ENCODE results near the gene QPCT.

The QPCT gene

GRCh38 chr2:37325625-37326071 is 18.8 kb upstream of the QPCT start:
- TF ChIP-seq CTCF (IDR thresholded peaks at IDR 0.05; ENCODE audit: unreplicated experiment in 3 of 3), result no peak
- Mint-ChIP-seq H3K4me3 (peak overlapping the region; percentile 84 to 92 (median 91)), H3K9me3 (no peaks in the 10 kb centered on the region), H3K4me1 (peaks cover 22% of the 10 kb centered on the region), H3K36me3 (ENCODE audit: low read depth) (no peaks in the 10 kb centered on the region), H3K27ac (peak overlapping the region; percentile 47 to 90 (median 59)), H3K27me3 (ENCODE audit: low read depth) (peaks cover 3% of the 10 kb centered on the region)

GRCh38 chr2:37326285-37326684 is 18.1 kb upstream of the QPCT start:
- no peak for TF ChIP-seq CTCF (IDR thresholded peaks at IDR 0.05; ENCODE audit: unreplicated experiment in 3 of 3)
- H3K36me3 Mint-ChIP-seq (ENCODE audit: low read depth), result no peaks in the 10 kb centered on the region
- peaks cover 21% of the 10 kb centered on the region for H3K4me1 Mint-ChIP-seq
- peak overlapping the region; percentile 47 to 76 (median 71) for H3K27ac Mint-ChIP-seq
- H3K27me3 Mint-ChIP-seq (ENCODE audit: low read depth), result peaks cover 6% of the 10 kb centered on the region
- H3K4me3 Mint-ChIP-seq, result peak overlapping the region; percentile 67 to 81 (median 75)
- H3K9me3 Mint-ChIP-seq, result no peaks in the 10 kb centered on the region

- no peaks in the 10 kb centered on the region for H3K36me3 Mint-ChIP-seq (ENCODE audit: low read depth)
- no peak for TF ChIP-seq CTCF (IDR thresholded peaks at IDR 0.05; ENCODE audit: unreplicated experiment in 3 of 3)
- H3K27ac Mint-ChIP-seq, result peak overlapping the region in 1 of 3 experiments; percentile 76
- H3K4me1 Mint-ChIP-seq, result peaks cover 15% of the 10 kb centered on the region
- H3K27me3 Mint-ChIP-seq (ENCODE audit: low read depth), result peaks cover 11% of the 10 kb centered on the region
- peak overlapping the region; percentile 67 to 81 (median 75) for H3K4me3 Mint-ChIP-seq
- H3K9me3 Mint-ChIP-seq, result no peaks in the 10 kb centered on the region
Observed at GRCh38 chr2:37326866-37327634, 17.4 kb upstream of the QPCT start.

GRCh38 chr2:37330681-37331080 is 13.7 kb upstream of the QPCT start:
- H3K4me3 Mint-ChIP-seq, result no peak overlapping the region
- peaks cover 11% of the 10 kb centered on the region for H3K4me1 Mint-ChIP-seq
- no peak overlapping the region for H3K27ac Mint-ChIP-seq
- H3K36me3 Mint-ChIP-seq (ENCODE audit: low read depth), result no peaks in the 10 kb centered on the region
- peaks cover 12% of the 10 kb centered on the region for H3K27me3 Mint-ChIP-seq (ENCODE audit: low read depth)
- no peak for TF ChIP-seq CTCF (IDR thresholded peaks at IDR 0.05; ENCODE audit: unreplicated experiment in 3 of 3)
- no peaks in the 10 kb centered on the region for H3K9me3 Mint-ChIP-seq

GRCh38 chr2:37332560-37332959 is 11.9 kb upstream of the QPCT start:
- Mint-ChIP-seq H3K4me3 (no peak overlapping the region), H3K4me1 (peaks cover 10% of the 10 kb centered on the region), H3K36me3 (ENCODE audit: low read depth) (no peaks in the 10 kb centered on the region), H3K27me3 (ENCODE audit: low read depth) (peaks cover 11% of the 10 kb centered on the region), H3K9me3 (no peaks in the 10 kb centered on the region), H3K27ac (no peak overlapping the region)
- no peak for TF ChIP-seq CTCF (IDR thresholded peaks at IDR 0.05; ENCODE audit: unreplicated experiment in 3 of 3)

GRCh38 chr2:37333256-37333655 is 11.2 kb upstream of the QPCT start:
- Mint-ChIP-seq H3K4me3 (no peak overlapping the region), H3K27ac (no peak overlapping the region), H3K36me3 (ENCODE audit: low read depth) (no peaks in the 10 kb centered on the region), H3K4me1 (peaks cover 13% of the 10 kb centered on the region), H3K27me3 (ENCODE audit: low read depth) (peaks cover 11% of the 10 kb centered on the region), H3K9me3 (no peaks in the 10 kb centered on the region)
- TF ChIP-seq CTCF (IDR thresholded peaks at IDR 0.05; ENCODE audit: unreplicated experiment in 3 of 3), result no peak
